ELF-1 (cell line): ENCODE results near the gene PSEN2.

ENCODE experiments used
- DNase-seq: peaks from one replicate; pipeline ENCODE4 v3.0.0-alpha.2; 2016; ENCODE audit warnings: low read depth, low spot score

Gene PSEN2

DNA sequence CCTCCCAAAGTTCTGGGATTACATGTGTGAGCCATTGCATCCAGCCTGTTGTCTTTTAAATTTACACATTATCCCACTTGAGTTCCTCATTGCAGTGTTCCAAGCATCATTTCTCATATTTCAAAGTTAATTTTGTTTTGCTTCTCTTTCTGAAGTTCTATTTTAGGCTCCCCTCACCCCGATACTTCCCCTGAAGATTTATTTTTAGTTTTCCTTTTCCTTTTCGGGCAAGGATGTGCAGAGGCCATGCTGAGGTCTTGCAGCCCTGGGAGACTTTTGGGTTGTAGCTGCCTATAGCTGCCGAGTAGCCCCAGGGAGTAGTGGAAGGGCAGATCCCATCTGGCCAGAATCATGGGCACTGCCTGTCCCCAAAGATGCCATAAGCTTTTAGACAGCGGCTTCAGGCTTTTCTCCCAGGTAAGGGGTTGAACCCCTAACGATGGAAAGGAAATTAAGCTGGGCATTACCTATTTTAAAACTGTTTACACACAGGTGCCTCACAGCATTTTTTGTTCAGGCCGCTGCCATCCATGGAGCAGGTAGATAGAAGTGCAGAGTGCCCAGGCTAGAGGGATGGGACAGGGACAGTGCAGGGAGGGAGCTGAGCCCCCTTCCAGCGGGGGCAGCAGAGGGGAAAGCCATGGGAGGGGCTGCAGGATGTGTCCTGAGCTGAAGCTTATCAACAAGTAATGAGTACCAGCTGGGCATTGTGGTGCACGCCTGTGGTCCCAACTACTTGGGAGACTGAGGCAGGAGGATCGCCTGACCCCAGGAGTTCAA lies 15.9 kb downstream of the PSEN2 start:
- no peak for DNase-seq

DNA sequence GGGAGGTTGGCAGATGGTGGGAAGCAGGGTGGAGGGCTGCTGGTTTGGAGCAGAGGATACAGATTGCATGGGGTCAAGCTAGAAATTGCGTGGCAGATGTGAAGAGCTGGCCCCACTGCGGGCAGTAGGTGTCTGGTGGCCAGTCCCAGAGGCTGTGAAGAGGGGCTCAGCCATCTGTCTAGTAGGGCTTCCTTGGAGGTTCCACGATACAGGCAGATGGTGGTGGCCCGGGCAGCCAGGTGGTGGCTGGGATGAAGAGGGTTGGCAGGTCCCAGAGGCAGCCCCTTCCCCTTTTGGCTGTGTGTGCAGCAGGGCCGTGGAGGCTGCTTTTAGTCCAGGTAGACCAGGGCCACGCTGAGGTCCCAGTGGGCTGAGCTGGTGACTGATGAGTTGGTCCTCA lies 16.6 kb downstream of the PSEN2 start:
- DNase-seq: no peak

DNA sequence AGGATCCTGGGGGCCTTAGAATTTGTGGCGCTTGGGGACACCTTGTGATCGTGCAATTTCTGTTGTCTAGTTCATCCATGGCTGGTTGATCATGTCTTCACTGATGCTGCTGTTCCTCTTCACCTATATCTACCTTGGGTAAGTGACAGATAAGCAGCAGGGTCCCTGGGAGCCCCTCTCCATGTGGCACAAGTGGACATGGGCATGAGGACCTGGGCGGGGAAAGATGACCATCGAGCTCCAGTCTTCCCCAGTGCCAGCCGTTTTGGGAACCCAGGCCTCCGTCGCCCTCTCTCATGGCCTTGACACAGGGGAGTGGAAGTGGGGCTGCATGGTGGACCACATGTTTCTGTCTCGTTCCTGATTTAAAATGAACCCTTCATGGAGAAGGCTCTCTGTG lies 17.6 kb downstream of the PSEN2 start:
- no peak for DNase-seq

DNA sequence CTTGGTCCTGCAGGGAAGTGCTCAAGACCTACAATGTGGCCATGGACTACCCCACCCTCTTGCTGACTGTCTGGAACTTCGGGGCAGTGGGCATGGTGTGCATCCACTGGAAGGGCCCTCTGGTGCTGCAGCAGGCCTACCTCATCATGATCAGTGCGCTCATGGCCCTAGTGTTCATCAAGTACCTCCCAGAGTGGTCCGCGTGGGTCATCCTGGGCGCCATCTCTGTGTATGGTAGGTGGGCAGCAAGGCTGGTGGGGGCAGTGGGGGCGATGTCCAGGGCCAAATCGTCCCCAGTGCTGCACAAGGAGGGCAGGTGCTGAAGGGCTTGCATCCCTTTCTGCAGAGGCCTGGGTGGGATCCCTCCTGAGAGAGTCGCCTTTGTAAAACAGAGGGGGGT lies 18.4 kb downstream of the PSEN2 start:
- DNase-seq: no peak

DNA sequence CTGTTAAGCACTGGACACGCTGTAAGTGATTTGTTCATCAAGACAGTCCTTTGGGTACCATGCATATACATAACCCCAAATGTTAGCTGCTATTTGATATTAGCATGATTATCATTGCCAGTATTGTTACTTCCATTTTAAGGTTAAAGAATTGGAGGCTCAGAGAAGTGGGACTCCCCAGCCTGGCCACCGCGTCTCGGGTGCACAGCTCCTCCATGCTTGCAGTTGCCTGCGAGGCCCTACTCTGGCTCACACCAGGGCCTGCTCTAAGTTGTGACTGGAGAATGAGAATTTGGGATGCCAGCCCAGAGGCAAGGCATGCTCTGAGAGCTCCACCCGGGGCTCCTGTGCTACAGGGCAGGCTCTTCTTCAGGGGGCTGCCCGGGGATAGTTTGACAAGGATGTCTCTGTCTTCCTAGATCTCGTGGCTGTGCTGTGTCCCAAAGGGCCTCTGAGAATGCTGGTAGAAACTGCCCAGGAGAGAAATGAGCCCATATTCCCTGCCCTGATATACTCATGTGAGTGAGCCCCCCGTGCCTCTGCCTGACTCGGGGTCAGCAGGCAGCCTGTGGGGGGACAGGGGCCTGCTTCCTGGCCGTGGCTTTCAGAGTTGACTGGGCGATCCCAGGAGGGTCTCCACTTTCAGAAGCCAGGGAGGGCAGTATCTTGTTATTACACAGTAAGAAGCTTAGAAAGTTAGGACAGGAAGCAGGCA lies 19.4 kb downstream of the PSEN2 start:
- DNase-seq: no peak

DNA sequence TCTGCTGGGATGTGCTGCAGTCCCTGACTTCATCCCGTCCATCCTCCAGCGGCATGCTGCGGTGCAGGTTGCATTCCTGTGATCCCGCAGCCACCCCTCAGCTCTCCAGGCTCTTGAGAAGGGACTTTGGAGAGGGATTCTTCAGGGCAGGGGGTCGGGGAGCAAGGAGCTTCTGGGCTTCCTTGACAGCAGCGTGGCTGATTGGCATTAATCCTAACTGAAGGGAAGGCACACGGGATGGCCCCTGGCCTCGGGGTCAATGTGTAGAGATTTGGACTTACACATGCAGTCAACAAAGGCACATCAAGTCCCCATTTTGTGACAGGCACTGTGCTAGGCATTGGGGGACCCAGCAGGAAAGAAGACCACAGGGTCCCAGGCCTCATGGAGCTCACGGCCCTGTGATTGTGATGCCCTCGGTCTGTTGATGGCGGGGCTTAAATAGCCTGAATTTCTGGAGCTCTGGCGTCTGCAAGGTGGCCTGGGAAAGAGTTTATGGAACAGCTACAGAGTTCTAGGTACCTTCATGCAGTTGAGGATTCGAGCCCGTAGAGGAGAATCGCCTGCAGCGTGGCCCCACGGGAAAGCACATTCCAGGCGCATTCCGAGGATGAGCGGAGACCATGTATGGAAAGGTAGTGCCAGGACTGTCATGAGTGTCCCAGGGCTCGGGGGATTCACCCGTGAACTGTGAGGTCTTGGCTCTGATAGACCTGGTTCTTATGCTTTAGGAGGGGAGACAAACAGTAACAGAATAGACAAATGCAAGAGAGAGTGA lies 20.1 kb downstream of the PSEN2 start:
- peak; percentile 43 for DNase-seq

DNA sequence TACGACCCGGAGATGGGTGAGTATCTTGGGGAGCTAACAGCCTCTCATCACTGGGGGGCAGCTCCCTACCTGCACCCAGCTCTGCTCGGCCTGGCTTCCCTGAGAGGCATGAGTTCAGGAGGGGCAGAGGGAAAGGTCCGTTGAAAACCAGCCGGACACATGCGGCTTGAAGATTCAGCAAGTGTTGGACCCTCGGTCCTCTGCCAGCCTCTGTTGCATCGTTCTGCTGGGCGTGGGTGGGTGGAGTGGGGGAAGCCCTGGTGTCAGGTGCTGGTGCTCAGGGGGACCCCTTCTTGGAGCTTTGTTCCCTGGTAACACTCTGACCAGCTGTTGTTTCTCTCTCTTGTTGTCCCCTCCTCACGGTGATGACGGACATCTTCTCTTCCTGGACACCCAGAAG lies 20.9 kb downstream of the PSEN2 start:
- DNase-seq: no peak

DNA sequence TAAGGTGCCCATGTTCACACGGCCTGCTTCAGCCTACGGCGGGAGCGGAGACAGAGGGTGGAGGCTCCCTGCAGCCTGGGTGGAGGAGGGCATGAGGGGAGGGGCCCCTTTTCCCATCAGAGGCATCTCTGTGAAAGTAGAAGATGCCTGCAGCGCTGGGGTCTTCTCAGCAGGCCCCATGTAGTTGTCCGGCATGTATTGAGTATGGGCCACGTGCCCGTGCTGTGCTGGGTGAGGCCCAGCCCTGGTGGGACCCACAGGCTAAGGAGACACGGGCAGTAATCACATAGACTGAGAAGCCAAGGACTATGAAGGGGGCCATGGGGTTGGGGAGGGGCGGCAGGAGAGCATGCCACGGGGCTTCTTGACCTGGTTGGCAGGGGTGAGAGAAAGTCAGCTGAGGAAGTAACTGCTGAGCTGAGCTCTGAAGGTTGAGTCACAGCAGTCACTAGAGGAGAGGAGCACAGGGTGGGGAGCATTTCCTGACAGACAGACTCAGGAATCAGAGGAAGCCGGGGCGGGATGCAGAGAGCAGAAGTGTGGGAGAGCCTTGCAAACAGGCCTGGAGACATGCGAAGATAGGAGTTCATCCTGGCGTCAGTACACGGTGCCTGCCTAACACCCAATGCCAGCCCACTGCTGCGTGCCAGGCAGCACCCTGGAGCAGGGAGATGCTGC lies 21.6 kb downstream of the PSEN2 start:
- DNase-seq: no peak

DNA sequence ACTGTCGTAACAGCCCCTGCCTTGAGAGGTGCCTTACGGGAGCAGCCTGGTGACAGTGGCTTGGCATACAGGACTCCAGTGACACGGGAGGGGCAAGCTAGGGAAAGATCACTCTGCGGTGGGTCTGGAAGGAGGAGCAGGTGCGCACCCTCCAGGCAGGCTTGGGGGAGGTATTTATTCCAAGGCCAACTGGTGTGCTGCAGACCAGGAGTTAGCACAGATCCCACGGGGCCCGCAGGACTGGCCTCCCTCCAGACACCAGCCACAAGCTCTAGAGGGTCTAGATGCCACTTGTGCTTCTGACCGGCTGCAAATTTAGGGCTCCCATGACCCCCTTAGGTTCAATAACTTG lies 22.1 kb downstream of the PSEN2 start:
- peak; percentile 22 for DNase-seq

DNA sequence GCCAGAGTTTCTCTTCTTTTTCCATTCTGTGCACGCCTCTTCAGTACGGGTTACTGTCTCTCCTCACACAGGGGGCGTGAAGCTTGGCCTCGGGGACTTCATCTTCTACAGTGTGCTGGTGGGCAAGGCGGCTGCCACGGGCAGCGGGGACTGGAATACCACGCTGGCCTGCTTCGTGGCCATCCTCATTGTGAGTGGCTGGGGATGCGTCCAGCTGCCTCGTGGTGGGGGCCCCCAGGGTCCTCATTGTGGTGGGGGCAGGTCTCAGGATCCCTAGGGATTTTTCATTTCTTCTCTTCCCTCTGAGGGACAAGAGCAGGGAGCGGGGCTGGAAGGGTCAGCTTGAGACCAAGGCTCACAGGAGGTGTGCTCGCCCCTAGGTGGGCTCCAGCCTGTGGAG lies 23.5 kb downstream of the PSEN2 start:
- DNase-seq: no peak

DNA sequence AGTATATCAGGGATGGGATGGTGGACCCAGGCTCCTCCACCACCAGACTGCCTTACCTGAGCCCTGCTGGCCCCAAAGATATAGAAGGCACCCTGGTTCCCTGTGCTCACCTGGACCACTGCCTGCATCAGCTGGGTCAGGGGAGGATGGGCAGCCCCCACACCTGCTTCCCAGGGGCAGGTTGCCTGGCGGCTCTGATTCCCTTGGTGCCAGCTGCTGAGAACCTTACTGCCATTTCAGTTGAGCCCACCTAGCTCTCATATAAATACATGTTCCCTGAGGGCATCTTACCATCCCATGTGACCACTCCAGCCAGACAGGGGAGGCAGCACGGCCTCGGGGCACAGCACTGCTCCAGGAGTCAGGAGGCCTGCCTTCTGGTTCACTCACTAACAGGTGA lies 24.4 kb downstream of the PSEN2 start:
- peak; percentile 14 for DNase-seq

DNA sequence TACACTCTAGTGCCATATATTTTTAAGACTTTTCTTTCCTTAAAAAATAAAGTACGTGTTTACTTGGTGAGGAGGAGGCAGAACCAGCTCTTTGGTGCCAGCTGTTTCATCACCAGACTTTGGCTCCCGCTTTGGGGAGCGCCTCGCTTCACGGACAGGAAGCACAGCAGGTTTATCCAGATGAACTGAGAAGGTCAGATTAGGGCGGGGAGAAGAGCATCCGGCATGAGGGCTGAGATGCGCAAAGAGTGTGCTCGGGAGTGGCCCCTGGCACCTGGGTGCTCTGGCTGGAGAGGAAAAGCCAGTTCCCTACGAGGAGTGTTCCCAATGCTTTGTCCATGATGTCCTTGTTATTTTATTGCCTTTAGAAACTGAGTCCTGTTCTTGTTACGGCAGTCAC lies 25.2 kb downstream of the PSEN2 start:
- DNase-seq: no peak

DNA sequence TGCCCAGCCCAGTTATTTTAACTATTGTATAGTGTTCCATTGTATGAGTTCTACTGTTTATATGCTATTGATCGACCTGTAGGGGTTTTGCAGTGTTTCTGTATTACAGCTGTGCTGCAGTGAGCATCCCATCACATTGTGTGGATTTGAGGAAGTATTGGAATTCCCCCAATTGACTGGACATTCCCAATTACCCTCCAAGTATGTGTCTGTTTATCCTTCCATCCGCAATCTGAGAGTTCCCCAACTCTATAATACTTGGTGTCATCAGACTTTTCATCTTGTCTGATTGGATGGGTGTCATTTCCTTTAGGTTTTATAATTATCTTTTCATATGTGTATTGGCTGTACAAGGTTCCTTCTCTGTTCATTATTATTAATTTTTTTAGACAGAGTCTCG lies 27.8 kb downstream of the PSEN2 start:
- DNase-seq: no peak

DNA sequence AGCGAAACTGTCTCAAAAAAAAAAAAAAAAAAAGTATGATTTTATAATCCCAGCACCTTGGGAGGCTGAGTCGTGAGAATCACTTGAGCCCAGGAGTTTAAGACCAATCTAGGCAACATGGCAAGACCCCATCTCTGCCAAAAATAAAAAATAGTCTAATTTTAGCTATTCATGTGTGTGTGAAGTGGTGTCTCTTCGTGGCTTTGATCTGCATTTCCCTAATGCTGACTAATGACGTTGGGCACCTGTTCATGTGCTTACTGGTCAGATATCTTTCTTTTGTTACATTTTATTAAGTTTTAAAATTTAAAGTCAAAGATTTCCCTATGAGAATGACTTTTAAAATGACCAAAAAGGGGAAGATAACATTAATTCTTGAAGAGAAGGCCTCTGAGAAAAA lies 31.0 kb downstream of the PSEN2 start:
- no peak for DNase-seq

DNA sequence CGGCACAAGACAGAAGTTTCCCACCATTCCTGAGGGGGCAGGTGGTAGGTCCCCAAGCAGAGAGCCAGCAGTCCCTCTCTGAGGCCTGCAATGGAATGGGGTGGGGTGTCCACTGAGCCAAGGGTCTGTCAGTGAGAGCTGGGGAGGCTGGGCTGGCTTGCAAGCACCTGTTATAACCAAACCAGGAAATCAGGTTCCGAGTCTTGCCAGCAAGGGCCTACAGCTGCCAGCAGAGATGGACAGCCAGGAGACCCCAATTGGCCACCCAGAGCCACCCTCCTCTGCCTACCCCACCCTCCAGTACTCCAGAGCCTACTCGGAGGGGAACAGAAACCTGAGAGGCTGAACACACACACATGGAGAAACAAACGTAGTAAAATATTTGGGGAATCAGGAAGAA lies 32.2 kb downstream of the PSEN2 start:
- DNase-seq: no peak

DNA sequence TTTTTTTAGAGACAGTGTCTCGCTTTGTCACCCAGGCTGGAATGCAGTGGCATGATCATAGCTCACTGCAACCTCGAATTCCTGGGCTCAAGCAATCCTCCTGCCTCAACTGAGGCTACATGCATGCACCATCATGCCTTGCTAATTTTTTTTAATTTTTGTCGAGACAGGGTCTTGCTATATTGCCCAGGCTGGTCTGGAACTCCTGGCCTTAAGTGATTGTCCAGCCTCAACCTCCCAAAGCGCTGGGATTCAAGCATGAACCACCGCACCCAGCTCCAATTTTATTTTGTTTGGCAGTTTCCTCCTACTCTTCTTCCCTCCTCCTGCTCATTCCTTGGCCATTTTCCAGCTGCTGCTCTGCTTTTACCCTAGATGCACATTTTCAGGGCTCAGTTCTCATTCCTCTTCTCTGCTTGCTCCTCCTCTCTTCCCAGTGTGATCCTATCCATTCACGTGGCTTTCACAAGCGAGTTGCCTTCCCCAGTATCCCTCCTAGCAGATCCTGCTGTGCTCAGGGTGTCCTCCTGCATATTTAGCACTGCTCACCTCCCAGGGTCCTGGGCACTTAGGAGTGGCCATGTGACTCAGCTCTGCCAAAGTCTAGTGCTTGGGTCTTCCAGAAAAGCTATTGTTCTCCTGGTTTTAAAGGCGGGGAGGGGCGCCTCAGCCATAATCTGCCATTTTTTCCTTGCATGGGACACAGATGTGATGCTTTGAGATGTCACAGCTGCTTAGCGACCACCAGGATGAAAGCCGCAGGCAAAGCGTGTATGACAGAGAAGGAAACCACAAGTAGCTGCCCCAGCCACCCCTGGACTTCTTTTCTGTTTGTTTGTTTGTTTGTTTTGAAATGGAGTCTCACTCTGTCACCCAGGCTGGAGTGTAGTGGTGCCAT lies 33.7 kb downstream of the PSEN2 start:
- no peak for DNase-seq

DNA sequence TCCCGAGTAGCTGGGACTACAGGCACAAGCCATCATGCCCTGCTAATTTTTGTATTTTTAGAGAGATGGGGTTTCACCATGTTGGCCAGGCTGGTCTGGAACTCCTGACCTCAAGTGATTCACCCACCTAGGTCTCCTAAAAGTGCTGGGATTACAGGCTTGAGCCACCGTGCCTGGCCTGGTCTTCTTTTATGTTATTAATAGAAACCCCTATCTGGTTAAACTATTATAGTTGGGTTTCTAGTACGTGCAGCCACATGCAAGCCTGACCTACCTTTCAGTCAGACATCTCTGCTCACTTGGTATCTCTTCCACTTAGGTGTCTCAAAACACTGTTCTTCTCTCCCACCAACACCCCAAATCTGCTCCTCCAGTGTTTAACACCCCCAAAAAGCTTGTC lies 34.4 kb downstream of the PSEN2 start:
- DNase-seq: no peak

DNA sequence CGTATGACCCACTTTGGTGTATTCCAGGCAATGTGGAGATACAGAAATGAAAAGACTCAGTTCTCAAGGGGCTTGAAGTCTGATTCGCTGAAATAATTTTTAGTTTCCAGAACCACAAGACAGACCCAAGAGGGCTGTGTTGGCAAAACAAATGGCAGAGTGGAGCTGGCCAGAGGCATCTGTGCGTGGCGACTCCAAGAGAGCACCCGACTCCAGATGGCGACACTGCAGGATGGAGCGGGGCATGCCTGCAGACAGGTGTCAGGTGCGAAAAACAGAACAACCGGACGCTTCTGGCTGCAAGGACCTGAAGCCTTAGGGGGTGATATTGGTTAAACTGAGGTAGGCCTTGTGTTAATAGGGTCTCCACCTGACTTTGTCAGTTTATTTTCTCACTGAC lies 38.0 kb downstream of the PSEN2 start:
- DNase-seq: no peak

DNA sequence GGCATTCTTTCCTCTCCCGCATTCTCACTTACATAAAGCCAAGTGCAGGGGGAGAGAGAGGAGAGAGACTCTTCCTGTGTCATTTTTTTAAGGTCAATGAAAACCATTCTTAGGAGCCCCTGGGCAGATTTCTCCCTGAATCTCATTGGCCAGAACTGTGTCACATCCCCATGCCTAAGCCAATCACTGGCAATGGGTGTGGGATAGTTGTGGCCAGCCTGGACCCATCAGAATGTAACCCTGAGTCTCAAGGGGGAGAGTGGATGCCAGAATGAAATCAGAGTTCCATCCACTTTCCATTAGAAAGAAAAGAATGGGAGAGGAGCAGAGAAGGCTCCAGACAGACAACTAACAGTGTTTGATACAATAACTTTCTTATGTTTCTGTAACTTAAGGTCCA lies 38.5 kb downstream of the PSEN2 start:
- DNase-seq: no peak

DNA sequence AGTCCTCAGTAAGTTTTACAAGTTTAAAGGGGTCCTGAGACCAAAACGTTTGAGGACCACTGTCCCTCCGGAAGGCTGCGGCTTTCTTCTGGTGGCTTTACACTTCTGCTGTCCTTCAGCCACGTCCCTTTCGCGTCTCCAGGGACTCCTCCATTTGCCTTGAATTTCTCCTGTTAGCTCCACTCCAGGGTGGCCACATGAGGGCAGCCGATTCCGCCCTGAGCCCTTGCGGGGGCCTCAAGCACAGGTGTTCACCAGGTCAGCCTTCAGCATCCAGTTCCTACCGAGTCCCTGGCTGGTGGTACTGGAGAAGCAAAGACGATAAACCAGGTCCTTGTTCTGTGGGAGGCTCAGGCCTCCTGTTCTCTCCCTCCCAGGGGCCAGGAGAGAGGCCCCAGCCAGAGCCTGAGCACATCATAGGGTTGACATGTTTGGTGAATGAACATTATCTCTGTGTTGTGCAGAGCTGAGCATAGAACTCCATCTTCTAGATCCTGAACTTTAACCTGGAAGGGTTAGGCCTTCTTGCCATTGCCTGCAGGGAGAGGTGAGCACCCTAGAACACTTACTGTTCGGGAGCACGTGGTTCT lies 42.3 kb downstream of the PSEN2 start:
- DNase-seq: peak; percentile 86

DNA sequence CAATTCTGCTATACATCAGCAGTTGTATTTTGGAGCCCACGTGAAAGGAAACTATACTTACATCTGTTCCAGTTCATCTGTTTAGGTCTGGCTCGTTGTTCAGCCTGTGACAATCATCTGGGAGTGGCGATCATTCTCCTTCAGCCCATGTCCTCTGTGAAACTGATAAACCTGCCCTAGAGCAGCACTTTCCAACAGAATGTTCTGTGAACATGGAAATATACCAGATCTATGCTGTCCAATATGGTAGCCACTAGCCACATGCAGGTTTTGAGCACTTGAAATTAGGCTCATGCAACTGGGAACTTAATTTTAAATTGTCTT lies 45.2 kb downstream of the PSEN2 start:
- no peak for DNase-seq
